Measurements from ENCODE around the gene CDKN2D. TPM values are rescaled to one million over a fixed set of nuclear protein-coding genes. Genes with fewer than 3 reads are reported as not detected.

CDKN2D gene
- total and polyA plus RNA-seq, 9 donors: 2.8 to 7.6 (median 5.6) TPM

DNA sequence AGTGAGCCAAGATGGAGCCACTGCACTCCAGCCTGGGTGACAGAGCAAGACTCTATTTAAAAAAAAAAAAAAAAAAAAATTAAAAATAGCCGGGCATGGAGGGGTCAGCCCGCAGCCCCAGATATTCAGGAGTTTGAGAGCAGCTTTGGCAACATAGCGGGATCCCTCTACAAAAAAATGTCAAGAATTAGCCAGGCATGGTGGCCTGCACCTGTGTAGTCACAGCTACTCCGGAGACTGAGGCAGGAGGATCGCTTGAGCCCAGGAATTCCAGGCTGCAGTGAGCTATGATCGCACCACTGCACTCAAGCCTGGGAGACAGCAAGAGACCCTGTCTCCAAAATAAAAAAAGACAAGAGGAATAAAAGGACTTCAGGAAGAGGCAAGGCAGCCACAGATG is 17.6 kb upstream of the CDKN2D start:
- 66 to 80% (median 73%) methylated on average over 6 of the region's 6 CpGs for WGBS, 3 donors

DNA sequence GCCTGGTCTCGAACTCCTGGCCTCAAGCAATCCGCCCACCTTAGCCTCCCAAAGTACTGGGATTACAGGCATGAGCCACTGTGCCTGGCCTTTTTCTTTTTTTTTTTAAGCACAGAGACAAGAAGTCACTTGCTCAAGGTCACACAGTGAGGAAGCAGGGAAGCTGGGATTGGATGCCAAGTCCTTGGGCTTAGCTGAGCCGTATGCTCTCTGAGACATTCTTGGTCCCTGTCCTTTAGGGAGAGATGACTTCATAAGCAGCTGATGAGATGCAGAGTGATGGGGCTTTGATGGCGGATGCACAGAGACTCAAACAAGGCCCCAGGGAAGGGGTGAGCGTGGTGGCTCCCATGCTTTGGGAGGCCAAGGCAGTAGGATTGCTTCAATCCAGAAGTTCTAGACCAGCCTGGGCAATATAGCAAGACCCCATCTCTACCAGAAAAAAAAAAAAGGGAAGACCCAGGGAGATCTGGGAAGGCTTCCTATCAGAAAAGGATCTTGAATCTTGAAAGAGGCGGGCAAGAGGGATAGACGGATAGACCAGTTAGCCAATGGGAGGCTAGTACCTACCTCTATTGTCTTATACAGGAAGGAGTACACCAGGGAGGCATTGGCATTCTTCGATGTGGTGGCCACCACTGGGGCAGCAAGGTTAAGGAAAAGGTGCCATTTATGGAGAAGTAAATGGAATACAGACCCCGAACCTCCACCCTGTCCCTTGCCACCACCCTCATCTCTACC is 14.4 kb upstream of the CDKN2D start:
- Histone ChIP-seq H3K27ac (no peak overlapping the region), H3K9me3 (no peaks in the 10 kb centered on the region), H3K27me3 (no peaks in the 10 kb centered on the region), H3K36me3 (no peaks in the 10 kb centered on the region), H3K4me1 (ENCODE audit: insufficient read depth) (no peaks in the 10 kb centered on the region), H3K4me3 (no peak overlapping the region)
- intact Hi-C loops (cut with DNase I): loop anchor here in 1 of 4 donors (5.0 kb wide), 2 partner anchors 109 to 279 kb away; no protein-coding TSS in a partner anchor
- no peak for DNase-seq
- WGBS, 3 donors: 75 to 83% (median 80%) methylated on average over 9 of the region's 9 CpGs
- TF ChIP-seq EP300 (IDR thresholded peaks at IDR 0.05): no peak
- TF ChIP-seq, protein P1, sequence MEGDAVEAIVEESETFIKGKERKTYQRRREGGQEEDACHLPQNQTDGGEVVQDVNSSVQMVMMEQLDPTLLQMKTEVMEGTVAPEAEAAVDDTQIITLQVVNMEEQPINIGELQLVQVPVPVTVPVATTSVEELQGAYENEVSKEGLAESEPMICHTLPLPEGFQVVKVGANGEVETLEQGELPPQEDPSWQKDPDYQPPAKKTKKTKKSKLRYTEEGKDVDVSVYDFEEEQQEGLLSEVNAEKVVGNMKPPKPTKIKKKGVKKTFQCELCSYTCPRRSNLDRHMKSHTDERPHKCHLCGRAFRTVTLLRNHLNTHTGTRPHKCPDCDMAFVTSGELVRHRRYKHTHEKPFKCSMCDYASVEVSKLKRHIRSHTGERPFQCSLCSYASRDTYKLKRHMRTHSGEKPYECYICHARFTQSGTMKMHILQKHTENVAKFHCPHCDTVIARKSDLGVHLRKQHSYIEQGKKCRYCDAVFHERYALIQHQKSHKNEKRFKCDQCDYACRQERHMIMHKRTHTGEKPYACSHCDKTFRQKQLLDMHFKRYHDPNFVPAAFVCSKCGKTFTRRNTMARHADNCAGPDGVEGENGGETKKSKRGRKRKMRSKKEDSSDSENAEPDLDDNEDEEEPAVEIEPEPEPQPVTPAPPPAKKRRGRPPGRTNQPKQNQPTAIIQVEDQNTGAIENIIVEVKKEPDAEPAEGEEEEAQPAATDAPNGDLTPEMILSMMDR (IDR thresholded peaks at IDR 0.05): no peak
- TF ChIP-seq POLR2A (IDR thresholded peaks at IDR 0.05): no peak

More for the DNA sequence above, 17.6 kb upstream of the CDKN2D start:
- intact Hi-C loops (cut with DNase I): no loop called here
- Histone ChIP-seq H3K9me3 (no peaks in the 10 kb centered on the region), H3K4me1 (ENCODE audit: insufficient read depth) (no peaks in the 10 kb centered on the region), H3K4me3 (no peak overlapping the region), H3K36me3 (no peaks in the 10 kb centered on the region), H3K27me3 (no peaks in the 10 kb centered on the region), H3K27ac (no peak overlapping the region)
- no peak for TF ChIP-seq EP300 (IDR thresholded peaks at IDR 0.05)
- DNase-seq: no peak

DNA sequence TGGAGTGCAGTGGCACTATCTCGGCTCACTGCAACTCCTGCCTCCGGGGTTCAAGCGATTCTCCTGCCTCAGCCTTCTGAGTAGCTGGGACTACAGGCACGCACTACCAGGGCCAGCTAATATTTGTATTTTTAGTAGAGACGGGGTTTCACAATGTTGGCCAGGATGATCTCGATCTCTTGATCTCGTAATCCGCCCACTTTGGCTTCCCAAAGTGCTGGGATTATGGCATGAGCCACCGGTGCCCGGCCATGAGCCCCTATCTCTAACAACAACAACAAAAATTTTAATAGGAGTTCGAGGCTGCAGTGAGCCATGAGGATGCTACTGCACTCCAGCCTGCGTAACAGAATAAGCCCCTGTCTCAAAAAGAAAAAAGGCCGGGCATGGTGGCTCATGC is 13.3 kb upstream of the CDKN2D start:
- intact Hi-C loops (cut with DNase I): loop anchor here in 1 of 4 donors (5.0 kb wide), 2 partner anchors 110 to 280 kb away; no protein-coding TSS in a partner anchor
- no peak for DNase-seq
- Histone ChIP-seq H3K36me3 (no peaks in the 10 kb centered on the region), H3K27ac (no peak overlapping the region), H3K9me3 (no peaks in the 10 kb centered on the region), H3K4me3 (no peak overlapping the region), H3K27me3 (no peaks in the 10 kb centered on the region), H3K4me1 (ENCODE audit: insufficient read depth) (no peaks in the 10 kb centered on the region)
- 83 to 93% (median 89%) methylated on average over 13 of the region's 13 CpGs for WGBS, 3 donors
- TF ChIP-seq, protein P1 (IDR thresholded peaks at IDR 0.05): no peak
- no peak for TF ChIP-seq POLR2A (IDR thresholded peaks at IDR 0.05)
- TF ChIP-seq EP300 (IDR thresholded peaks at IDR 0.05): no peak

DNA sequence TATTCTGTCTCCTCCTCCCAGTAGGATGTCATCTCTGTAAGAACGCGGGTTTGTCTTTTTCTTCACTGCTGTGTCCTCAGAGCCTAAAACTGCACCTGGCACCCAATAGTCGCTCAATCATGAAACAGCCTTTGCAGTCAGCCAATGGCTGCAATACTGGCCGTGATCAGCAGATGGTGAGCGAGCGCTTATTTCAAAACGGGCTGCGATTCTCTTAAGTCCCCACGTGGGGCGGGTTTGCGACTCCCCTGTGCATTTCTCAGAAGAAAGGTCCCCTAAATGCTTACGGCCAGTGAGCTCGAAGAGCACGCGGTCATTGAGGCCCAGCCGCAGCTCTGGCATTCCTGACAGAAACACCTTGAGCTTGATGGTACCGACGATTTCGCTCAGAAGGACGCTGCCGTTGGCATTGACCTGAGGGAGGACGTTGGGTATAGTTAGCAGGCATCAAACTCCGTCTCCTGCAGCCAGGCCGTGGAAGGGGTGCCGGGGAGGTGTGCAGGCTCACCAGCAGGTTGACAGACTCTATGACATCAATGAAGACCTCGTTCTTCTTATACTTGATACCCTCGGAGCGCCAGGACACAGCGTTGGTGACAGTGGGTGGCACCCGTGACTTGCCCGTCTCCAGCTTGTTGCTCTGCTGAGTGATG is 12.3 kb upstream of the CDKN2D start:
- intact Hi-C loops (cut with DNase I): loop anchor here (1.0 to 5.0 kb wide), 4 partner anchors 63 to 281 kb away; no protein-coding TSS in a partner anchor
- no peak overlapping the region for H3K4me3 ChIP-seq
- H3K36me3 ChIP-seq: no peaks in the 10 kb centered on the region
- H3K27ac ChIP-seq: no peak overlapping the region
- H3K27me3 ChIP-seq: no peaks in the 10 kb centered on the region
- TF ChIP-seq, protein P1 (IDR thresholded peaks at IDR 0.05): peak; percentile 84 to 99 (median 98)
- TF ChIP-seq POLR2A (IDR thresholded peaks at IDR 0.05): no peak
- WGBS, 3 donors: 16 to 24% (median 17%) methylated on average over 31 of the region's 31 CpGs
- peak; percentile 77 to 91 (median 89) for DNase-seq
- no peaks in the 10 kb centered on the region for H3K9me3 ChIP-seq
- H3K4me1 ChIP-seq (ENCODE audit: insufficient read depth): no peaks in the 10 kb centered on the region

DNA sequence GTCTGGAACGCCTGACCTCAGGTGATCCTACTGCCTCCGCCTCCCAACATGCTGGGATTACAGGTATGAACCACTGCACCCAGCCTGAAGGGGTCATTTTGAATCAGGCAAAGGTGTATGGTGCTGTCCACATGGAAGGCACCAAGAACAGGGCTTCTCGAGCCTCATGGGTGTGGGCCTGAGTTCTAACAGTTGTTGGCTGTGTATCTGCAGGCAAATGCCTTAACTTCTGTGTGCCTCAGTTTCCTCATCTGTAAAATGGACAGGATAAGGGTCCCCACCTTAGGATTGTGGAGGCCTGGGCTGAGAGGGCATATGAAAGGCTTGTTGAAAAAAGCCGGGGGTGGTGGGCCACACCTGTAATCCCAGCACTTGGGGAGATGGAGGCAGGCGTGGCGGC is 9.2 kb upstream of the CDKN2D start:
- no peak overlapping the region for H3K27ac ChIP-seq
- H3K36me3 ChIP-seq: no peaks in the 10 kb centered on the region
- no peak for DNase-seq
- 83 to 98% (median 95%) methylated on average over 6 of the region's 6 CpGs for WGBS, 3 donors
- no peak overlapping the region for H3K4me3 ChIP-seq
- TF ChIP-seq POLR2A (IDR thresholded peaks at IDR 0.05): no peak
- TF ChIP-seq, protein P1 (IDR thresholded peaks at IDR 0.05): no peak
- no peak for TF ChIP-seq EP300 (IDR thresholded peaks at IDR 0.05)
- H3K9me3 ChIP-seq: no peaks in the 10 kb centered on the region
- intact Hi-C loops (cut with DNase I): no loop called here
- no peaks in the 10 kb centered on the region for H3K4me1 ChIP-seq (ENCODE audit: insufficient read depth)
- no peaks in the 10 kb centered on the region for H3K27me3 ChIP-seq
